ENCODE measurements around the gene SEBOX. TPM values are rescaled to one million over a fixed set of nuclear protein-coding genes. Genes with fewer than 3 reads are reported as not detected.

The SEBOX gene
- total RNA-seq, 2 donors from 2014 or later, result not detected

DNA sequence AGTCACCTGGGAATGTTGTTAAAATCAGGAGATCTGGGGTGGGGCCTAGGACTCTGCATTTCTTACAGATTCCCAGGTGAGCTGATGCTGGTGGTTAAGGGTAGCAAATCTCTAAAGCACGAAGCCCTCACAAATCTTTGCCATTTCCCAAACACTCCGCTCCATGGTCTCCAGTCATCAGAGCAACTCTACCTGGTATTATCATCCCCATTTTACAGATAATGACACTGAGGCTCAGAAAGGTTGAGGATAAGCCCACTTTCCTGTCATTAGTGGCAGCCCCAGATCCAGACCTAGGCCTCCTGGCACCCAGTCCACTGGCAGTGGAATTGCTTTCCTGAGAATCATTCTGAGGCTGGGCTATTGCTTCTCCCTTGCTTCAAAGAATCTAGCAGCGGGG lies 32.3 kb upstream of the SEBOX start:
- DNase-seq, result no peak
- no peak overlapping the region for H3K27ac Mint-ChIP-seq
- no peak overlapping the region for H3K4me3 Mint-ChIP-seq
- H3K27ac ChIP-seq (ENCODE audit: low read depth, low read length), result no peak overlapping the region
- H3K4me1 ChIP-seq (ENCODE audit: control insufficient read depth, insufficient read depth, low read length), result peaks cover 1% of the 10 kb centered on the region
- no peak overlapping the region for H3K9ac ChIP-seq (ENCODE audit: extremely low read depth, low read length, poor library complexity, severe bottlenecking)
- H3K4me3 ChIP-seq (ENCODE audit: low read length), result no peak overlapping the region
- no peaks in the 10 kb centered on the region for H3K27me3 Mint-ChIP-seq (ENCODE audit: insufficient read depth)
- 90 to 94% methylated on average over 2 to 3 of the region's 3 CpGs for WGBS, 2 experiments (ENCODE audit: insufficient coverage in 1 of 2, insufficient read length in 1 of 2)
- H3K9me3 Mint-ChIP-seq, result no peaks in the 10 kb centered on the region
- H3K36me3 ChIP-seq (ENCODE audit: control insufficient read depth, insufficient read depth, low read length), result no peaks in the 10 kb centered on the region
- TF ChIP-seq, protein P1, sequence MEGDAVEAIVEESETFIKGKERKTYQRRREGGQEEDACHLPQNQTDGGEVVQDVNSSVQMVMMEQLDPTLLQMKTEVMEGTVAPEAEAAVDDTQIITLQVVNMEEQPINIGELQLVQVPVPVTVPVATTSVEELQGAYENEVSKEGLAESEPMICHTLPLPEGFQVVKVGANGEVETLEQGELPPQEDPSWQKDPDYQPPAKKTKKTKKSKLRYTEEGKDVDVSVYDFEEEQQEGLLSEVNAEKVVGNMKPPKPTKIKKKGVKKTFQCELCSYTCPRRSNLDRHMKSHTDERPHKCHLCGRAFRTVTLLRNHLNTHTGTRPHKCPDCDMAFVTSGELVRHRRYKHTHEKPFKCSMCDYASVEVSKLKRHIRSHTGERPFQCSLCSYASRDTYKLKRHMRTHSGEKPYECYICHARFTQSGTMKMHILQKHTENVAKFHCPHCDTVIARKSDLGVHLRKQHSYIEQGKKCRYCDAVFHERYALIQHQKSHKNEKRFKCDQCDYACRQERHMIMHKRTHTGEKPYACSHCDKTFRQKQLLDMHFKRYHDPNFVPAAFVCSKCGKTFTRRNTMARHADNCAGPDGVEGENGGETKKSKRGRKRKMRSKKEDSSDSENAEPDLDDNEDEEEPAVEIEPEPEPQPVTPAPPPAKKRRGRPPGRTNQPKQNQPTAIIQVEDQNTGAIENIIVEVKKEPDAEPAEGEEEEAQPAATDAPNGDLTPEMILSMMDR (conservative IDR thresholded peaks at IDR 0.05), result no peak
- no peaks in the 10 kb centered on the region for H3K27me3 ChIP-seq (ENCODE audit: control insufficient read depth, insufficient read depth, low read length, poor library complexity, severe bottlenecking)
- no peaks in the 10 kb centered on the region for H3K9me3 ChIP-seq (ENCODE audit: control insufficient read depth, low read length)
- H3K4me1 Mint-ChIP-seq, result peaks cover 20% of the 10 kb centered on the region
- peaks cover 6% of the 10 kb centered on the region for H3K36me3 Mint-ChIP-seq (ENCODE audit: low read depth)

DNA sequence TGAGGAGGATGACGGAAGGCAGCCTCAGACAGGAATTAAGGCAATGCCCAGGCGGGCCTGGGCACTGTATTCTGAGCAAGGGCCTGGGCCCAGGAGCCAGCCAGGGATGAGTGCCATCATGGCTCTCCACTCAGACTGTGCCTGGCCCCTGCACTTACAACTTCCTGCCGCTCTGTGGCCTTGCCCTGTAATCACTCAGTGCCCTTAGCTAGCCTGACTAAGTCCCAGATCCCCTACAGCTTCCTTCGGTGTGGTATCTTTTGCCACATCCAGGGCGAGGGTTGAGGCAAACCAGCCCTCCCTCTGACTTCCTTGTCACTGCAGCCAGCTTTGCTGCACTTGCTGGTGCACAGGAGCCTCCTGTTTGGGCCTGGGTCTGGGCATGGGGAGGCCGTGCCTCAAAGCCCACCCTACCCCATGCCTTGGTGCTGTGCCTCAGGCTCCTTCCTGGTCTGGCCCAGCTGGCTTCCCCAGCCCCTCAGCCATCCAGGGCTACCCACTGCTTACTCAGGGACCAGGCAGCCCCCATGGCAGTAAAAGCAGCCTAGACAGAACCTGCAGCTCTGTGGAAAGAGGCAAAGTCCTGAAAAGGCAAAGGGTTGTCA lies 31.7 kb upstream of the SEBOX start:
- no peak overlapping the region for H3K27ac Mint-ChIP-seq
- TF ChIP-seq, protein P1 (conservative IDR thresholded peaks at IDR 0.05), result no peak
- H3K9ac ChIP-seq (ENCODE audit: extremely low read depth, low read length, poor library complexity, severe bottlenecking), result no peak overlapping the region
- no peak overlapping the region for H3K27ac ChIP-seq (ENCODE audit: low read depth, low read length)
- H3K27me3 Mint-ChIP-seq (ENCODE audit: insufficient read depth), result no peaks in the 10 kb centered on the region
- 72 to 75% methylated on average over 4 to 6 of the region's 6 CpGs for WGBS, 2 experiments (ENCODE audit: insufficient coverage in 1 of 2, insufficient read length in 1 of 2)
- no peaks in the 10 kb centered on the region for H3K36me3 ChIP-seq (ENCODE audit: control insufficient read depth, insufficient read depth, low read length)
- peaks cover 15% of the 10 kb centered on the region for H3K4me1 Mint-ChIP-seq
- H3K9me3 ChIP-seq (ENCODE audit: control insufficient read depth, low read length), result no peaks in the 10 kb centered on the region
- DNase-seq, result peak; percentile 59
- peaks cover 6% of the 10 kb centered on the region for H3K36me3 Mint-ChIP-seq (ENCODE audit: low read depth)
- H3K4me3 Mint-ChIP-seq, result no peak overlapping the region
- H3K4me1 ChIP-seq (ENCODE audit: control insufficient read depth, insufficient read depth, low read length), result no peaks in the 10 kb centered on the region
- H3K27me3 ChIP-seq (ENCODE audit: control insufficient read depth, insufficient read depth, low read length, poor library complexity, severe bottlenecking), result no peaks in the 10 kb centered on the region
- no peak overlapping the region for H3K4me3 ChIP-seq (ENCODE audit: low read length)
- H3K9me3 Mint-ChIP-seq, result no peaks in the 10 kb centered on the region

DNA sequence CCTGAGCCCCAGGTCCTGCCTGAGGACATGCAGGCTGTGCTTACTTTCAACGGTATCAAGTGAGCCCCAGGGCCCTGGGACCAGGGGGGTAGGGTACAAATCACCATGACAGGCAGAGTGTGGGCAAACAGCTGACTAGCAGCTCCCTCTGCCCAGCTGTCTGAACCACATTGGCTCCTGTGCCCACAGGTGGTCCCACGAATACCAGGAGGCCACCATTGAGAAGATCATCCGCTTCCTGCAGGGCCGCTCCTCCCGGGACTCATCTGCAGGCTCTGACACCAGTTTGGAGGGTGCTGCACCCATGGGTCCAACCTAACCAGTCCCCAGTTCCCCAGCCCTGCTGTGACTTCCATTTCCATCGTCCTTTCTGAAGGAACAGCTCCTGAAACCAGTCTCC lies 31.0 kb upstream of the SEBOX start:
- H3K9me3 Mint-ChIP-seq, result no peaks in the 10 kb centered on the region
- peak; percentile 47 for DNase-seq
- H3K27me3 ChIP-seq (ENCODE audit: control insufficient read depth, insufficient read depth, low read length, poor library complexity, severe bottlenecking), result no peaks in the 10 kb centered on the region
- H3K27me3 Mint-ChIP-seq (ENCODE audit: insufficient read depth), result no peaks in the 10 kb centered on the region
- H3K27ac ChIP-seq (ENCODE audit: low read depth, low read length), result no peak overlapping the region
- TF ChIP-seq, protein P1 (conservative IDR thresholded peaks at IDR 0.05), result no peak
- peaks cover 6% of the 10 kb centered on the region for H3K36me3 Mint-ChIP-seq (ENCODE audit: low read depth)
- H3K9ac ChIP-seq (ENCODE audit: extremely low read depth, low read length, poor library complexity, severe bottlenecking), result no peak overlapping the region
- WGBS, 2 experiments (ENCODE audit: insufficient coverage in 1 of 2, insufficient read length in 1 of 2), result 90 to 98% methylated on average over 6 of the region's 6 CpGs
- H3K9me3 ChIP-seq (ENCODE audit: control insufficient read depth, low read length), result no peaks in the 10 kb centered on the region
- H3K4me3 Mint-ChIP-seq, result no peak overlapping the region
- no peaks in the 10 kb centered on the region for H3K36me3 ChIP-seq (ENCODE audit: control insufficient read depth, insufficient read depth, low read length)
- H3K4me3 ChIP-seq (ENCODE audit: low read length), result no peak overlapping the region
- H3K4me1 ChIP-seq (ENCODE audit: control insufficient read depth, insufficient read depth, low read length), result no peaks in the 10 kb centered on the region
- peaks cover 15% of the 10 kb centered on the region for H3K4me1 Mint-ChIP-seq
- no peak overlapping the region for H3K27ac Mint-ChIP-seq

All from endodermal cell (in vitro differentiated cells).